ENCODE measurements around the gene FBN1. TPM values are rescaled to one million over a fixed set of nuclear protein-coding genes. Genes with fewer than 3 reads are reported as not detected.

The FBN1 gene
- total and polyA plus RNA-seq, 7 donors = 1.2 to 173 (median 57.0) TPM

DNA sequence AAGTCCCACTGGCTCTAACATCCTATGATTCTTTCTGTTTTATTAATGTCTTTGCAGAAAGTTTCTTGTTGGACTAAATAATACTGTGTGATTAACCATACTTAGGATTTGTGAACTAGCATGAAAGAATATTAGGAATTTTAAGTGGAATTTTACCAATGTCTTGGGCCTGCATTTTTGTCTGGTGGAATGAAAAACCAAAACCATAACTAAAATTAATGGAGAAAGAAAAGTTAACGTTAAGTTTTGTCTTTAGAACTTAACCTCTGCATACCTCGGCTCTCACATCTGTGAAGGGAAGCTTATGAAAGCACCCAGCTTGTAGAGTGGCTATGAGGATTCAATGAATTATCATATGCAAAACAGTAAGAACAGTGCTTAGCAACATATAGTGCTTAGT, 6.5 kb downstream of the FBN1 start:
- no peak for TF ChIP-seq CTCF (IDR thresholded peaks at IDR 0.05)
- no peak for TF ChIP-seq POLR2A (IDR thresholded peaks at IDR 0.05)
- TF ChIP-seq POLR2AphosphoS5 (IDR thresholded peaks at IDR 0.05) = no peak
- no peak for TF ChIP-seq EP300 (IDR thresholded peaks at IDR 0.05)
- no peaks in the 10 kb centered on the region for H3K9me3 ChIP-seq
- DNase-seq = no peak
- peaks cover 0 to 3% (median 3%) of the 10 kb centered on the region in 3 donors for H3K27me3 ChIP-seq
- no peak overlapping the region for H3K27ac ChIP-seq
- H3K36me3 ChIP-seq = no peaks in the 10 kb centered on the region
- WGBS, 2 donors = 86 to 89% methylated on average over 2 of the region's 2 CpGs
- intact Hi-C loops (cut with DNase I) = no loop called here
- peaks cover 0 to 19% (median 8%) of the 10 kb centered on the region in 4 donors for H3K4me1 ChIP-seq
- H3K4me3 ChIP-seq = no peak overlapping the region

- Histone ChIP-seq H3K36me3 (no peaks in the 10 kb centered on the region), H3K27ac (no peak overlapping the region), H3K4me3 (no peak overlapping the region), H3K27me3 (no peaks in the 10 kb centered on the region), H3K9me3 (no peaks in the 10 kb centered on the region), H3K4me1 (peaks cover 0 to 19% (median 8%) of the 10 kb centered on the region in 4 donors)
- DNase-seq = no peak
- intact Hi-C loops (cut with DNase I) = no loop called here
- TF ChIP-seq POLR2A (IDR thresholded peaks at IDR 0.05) (no peak), POLR2AphosphoS5 (IDR thresholded peaks at IDR 0.05) (no peak), CTCF (IDR thresholded peaks at IDR 0.05) (no peak), EP300 (IDR thresholded peaks at IDR 0.05) (no peak)
- WGBS, 2 donors = 51 to 78% methylated on average over 2 of the region's 2 CpGs
Observed at GRCh38 chr15:48637639-48638038, 7.9 kb downstream of the FBN1 start.

GRCh38 chr15:48636511-48636910, 9.0 kb downstream of the FBN1 start:
- Histone ChIP-seq H3K36me3 (no peaks in the 10 kb centered on the region), H3K27ac (peak overlapping the region in 1 of 4 donors; percentile 18), H3K9me3 (no peaks in the 10 kb centered on the region), H3K4me1 (peaks cover 0 to 10% (median 4%) of the 10 kb centered on the region in 4 donors), H3K27me3 (no peaks in the 10 kb centered on the region), H3K4me3 (no peak overlapping the region)
- no peak for TF ChIP-seq POLR2A (IDR thresholded peaks at IDR 0.05)
- no peak for TF ChIP-seq POLR2AphosphoS5 (IDR thresholded peaks at IDR 0.05)
- no peak for TF ChIP-seq EP300 (IDR thresholded peaks at IDR 0.05)
- TF ChIP-seq CTCF (IDR thresholded peaks at IDR 0.05) = no peak
- 46 to 82% methylated on average over 5 of the region's 5 CpGs for WGBS, 2 donors
- intact Hi-C loops (cut with DNase I) = no loop called here
- no peak for DNase-seq

DNA sequence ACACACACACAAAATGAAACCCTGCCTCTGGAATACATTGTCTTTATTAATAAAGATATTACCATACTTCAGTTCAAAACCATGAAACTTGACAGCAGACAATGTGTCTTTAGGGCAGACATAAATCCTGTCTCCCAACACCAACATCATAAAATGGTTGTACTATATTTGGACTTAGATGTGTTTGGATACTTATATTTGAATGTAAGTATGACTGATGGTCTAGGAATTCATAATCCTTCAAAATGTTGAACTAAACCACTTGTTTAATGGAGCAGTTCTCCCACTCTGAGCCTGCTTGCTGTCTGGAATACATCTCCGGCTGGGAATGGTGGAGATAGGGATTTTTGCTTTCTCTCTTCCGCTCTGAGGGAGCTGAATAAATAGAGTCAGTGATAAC, 10.6 kb downstream of the FBN1 start:
- H3K4me1 ChIP-seq = peaks cover 0 to 7% (median 2%) of the 10 kb centered on the region in 4 donors
- H3K27me3 ChIP-seq = no peaks in the 10 kb centered on the region
- peak overlapping the region in 2 of 4 donors; percentile 18 to 31 for H3K27ac ChIP-seq
- H3K9me3 ChIP-seq = no peaks in the 10 kb centered on the region
- H3K36me3 ChIP-seq = no peaks in the 10 kb centered on the region
- H3K4me3 ChIP-seq = no peak overlapping the region
- 82 to 93% methylated on average over 2 of the region's 2 CpGs for WGBS, 2 donors
- no peak for DNase-seq
- intact Hi-C loops (cut with DNase I) = no loop called here
- TF ChIP-seq POLR2AphosphoS5 (IDR thresholded peaks at IDR 0.05) (no peak), POLR2A (IDR thresholded peaks at IDR 0.05) (no peak), CTCF (IDR thresholded peaks at IDR 0.05) (no peak), EP300 (IDR thresholded peaks at IDR 0.05) (no peak)

GRCh38 chr15:48634096-48634495, 11.4 kb downstream of the FBN1 start:
- no peak for TF ChIP-seq CTCF (IDR thresholded peaks at IDR 0.05)
- TF ChIP-seq POLR2AphosphoS5 (IDR thresholded peaks at IDR 0.05) = no peak
- TF ChIP-seq EP300 (IDR thresholded peaks at IDR 0.05) = no peak
- no peak for TF ChIP-seq POLR2A (IDR thresholded peaks at IDR 0.05)
- H3K9me3 ChIP-seq = no peaks in the 10 kb centered on the region
- DNase-seq = no peak
- no peaks in the 10 kb centered on the region for H3K36me3 ChIP-seq
- H3K27me3 ChIP-seq = no peaks in the 10 kb centered on the region
- intact Hi-C loops (cut with DNase I) = no loop called here
- H3K27ac ChIP-seq = peak overlapping the region in 1 of 4 donors; percentile 45
- 81 to 82% methylated on average over 3 of the region's 3 CpGs for WGBS, 2 donors
- peaks cover 0 to 7% (median 2%) of the 10 kb centered on the region in 4 donors for H3K4me1 ChIP-seq
- H3K4me3 ChIP-seq = no peak overlapping the region

Measured in sigmoid colon (tissue), 7 donors.